OCI-LY3 (cell line): ENCODE data around the gene SCFD1.
"Not testable (repeated sequence)": the region's sequence is repeated elsewhere in the genome, so short reads cannot be mapped to it uniquely, and the experiment has no call there.

Experiments used
- H2AFZ ChIP-seq: fragments of 200-600, 300-600 bp; shearing (Covaris generic); 2 replicates; pipeline ENCODE4 v1.6.0; 2014; ENCODE audit warnings: antibody characterized with exemption, low read depth, low read length
- H3K27ac ChIP-seq: fragments of 200-600, 300-600 bp; sonication (generic); 2 replicates; pipeline ENCODE4 v1.5.1; 2014; ENCODE audit warnings: mild to moderate bottlenecking, low read length, moderate library complexity, mixed read lengths
- H3K27me3 ChIP-seq: fragments of 200-600, 300-600 bp; sonication (generic); 2 replicates; pipeline ENCODE4 v1.6.1; 2014; ENCODE audit warnings: low read depth, low read length, mixed read lengths
- H3K36me3 ChIP-seq: fragments of 200-600, 300-600 bp; sonication (generic); replicated peaks from 2 replicates; pipeline ENCODE3; 2014; ENCODE audit warnings: low read depth, low read length, mixed read lengths
- H3K4me1 ChIP-seq: fragments of 300-600, 200-600 bp; sonication (generic); 2 replicates; pipeline ENCODE4 v1.6.1; 2014; ENCODE audit warnings: low read length, mixed read lengths
- H3K4me2 ChIP-seq: fragments of 200-600, 300-600 bp; sonication (generic); 2 replicates; pipeline ENCODE4 v1.6.1; 2014; ENCODE audit warnings: low read length, mixed read lengths
- H3K4me3 ChIP-seq: fragments of 300-600, 200-600 bp; sonication (generic); 2 replicates; pipeline ENCODE4 v1.5.1; 2014; ENCODE audit warnings: antibody characterized with exemption, mild to moderate bottlenecking, low read length, moderate library complexity
- H3K79me2 ChIP-seq: fragments of 300-600, 200-600 bp; shearing (Covaris generic); 2 replicates; pipeline ENCODE4 v1.6.1; 2014; ENCODE audit warnings: mild to moderate bottlenecking, low read length, mixed read lengths
- H3K9ac ChIP-seq: fragments of 300-600, 200-600 bp; shearing (Covaris generic); 2 replicates; pipeline ENCODE4 v1.6.0; 2014; ENCODE audit warnings: mild to moderate bottlenecking, low read length, moderate library complexity
- H3K9me3 ChIP-seq: fragments of 200-600, 300-600 bp; shearing (Covaris generic); 2 replicates; pipeline ENCODE4 v1.6.1; 2014; ENCODE audit warnings: low read length, mixed read lengths; ENCODE audit not compliant: insufficient read depth
- H4K20me1 ChIP-seq: fragments of 200-600, 300-600 bp; sonication (generic); 2 replicates; pipeline ENCODE4 v1.6.1; 2016; ENCODE audit warnings: low read length, mixed read lengths; ENCODE audit not compliant: insufficient read depth
- EZH2phosphoT487 ChIP-seq: fragments of 200-600 bp; shearing (Covaris generic); IDR thresholded peaks from 2 replicates; pipeline ENCODE4 v1.6.1; 2018; ENCODE audit warnings: antibody characterized with exemption, mixed run types, low read depth
- TF ChIP-seq, protein P1 (sequence below): fragments of 200-600, 300-600 bp; sonication (generic); IDR thresholded peaks from 2 replicates; pipeline ENCODE4 v1.5.1; 2014; ENCODE audit warnings: antibody characterized with exemption, low read length, low read depth

Gene SCFD1

DNA sequence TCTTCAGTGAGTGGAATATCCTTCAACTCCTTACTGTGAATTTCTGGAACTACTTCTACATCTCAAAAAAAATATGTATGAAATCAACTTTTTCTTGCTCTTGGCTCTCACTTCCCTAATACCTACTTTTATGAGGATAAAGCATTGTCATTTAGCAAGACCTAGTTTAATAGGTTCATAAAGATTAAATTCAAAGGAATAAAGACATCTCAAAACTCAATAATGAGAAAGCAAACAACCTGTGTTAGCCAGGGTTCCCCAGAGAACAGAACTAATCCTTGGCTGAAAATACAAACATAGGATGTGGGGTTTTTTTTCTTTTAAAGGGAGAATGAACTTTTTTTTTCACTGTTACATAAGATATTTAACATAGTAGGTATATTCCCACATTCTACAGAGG is 57.9 kb downstream of the SCFD1 start:
- Histone ChIP-seq H3K9me3 (no peaks in the 10 kb centered on the region), H3K9ac (no peak overlapping the region), H3K27ac (no peak overlapping the region), H4K20me1 (no peaks in the 10 kb centered on the region), H3K36me3 (peaks cover 18% of the 10 kb centered on the region), H3K4me1 (no peaks in the 10 kb centered on the region), H3K4me3 (no peak overlapping the region), H3K79me2 (no peaks in the 10 kb centered on the region), H2AFZ (no peak overlapping the region), H3K27me3 (no peaks in the 10 kb centered on the region), H3K4me2 (no peak overlapping the region)
- TF ChIP-seq, protein P1, sequence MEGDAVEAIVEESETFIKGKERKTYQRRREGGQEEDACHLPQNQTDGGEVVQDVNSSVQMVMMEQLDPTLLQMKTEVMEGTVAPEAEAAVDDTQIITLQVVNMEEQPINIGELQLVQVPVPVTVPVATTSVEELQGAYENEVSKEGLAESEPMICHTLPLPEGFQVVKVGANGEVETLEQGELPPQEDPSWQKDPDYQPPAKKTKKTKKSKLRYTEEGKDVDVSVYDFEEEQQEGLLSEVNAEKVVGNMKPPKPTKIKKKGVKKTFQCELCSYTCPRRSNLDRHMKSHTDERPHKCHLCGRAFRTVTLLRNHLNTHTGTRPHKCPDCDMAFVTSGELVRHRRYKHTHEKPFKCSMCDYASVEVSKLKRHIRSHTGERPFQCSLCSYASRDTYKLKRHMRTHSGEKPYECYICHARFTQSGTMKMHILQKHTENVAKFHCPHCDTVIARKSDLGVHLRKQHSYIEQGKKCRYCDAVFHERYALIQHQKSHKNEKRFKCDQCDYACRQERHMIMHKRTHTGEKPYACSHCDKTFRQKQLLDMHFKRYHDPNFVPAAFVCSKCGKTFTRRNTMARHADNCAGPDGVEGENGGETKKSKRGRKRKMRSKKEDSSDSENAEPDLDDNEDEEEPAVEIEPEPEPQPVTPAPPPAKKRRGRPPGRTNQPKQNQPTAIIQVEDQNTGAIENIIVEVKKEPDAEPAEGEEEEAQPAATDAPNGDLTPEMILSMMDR, result no peak
- no peak for TF ChIP-seq EZH2phosphoT487

DNA sequence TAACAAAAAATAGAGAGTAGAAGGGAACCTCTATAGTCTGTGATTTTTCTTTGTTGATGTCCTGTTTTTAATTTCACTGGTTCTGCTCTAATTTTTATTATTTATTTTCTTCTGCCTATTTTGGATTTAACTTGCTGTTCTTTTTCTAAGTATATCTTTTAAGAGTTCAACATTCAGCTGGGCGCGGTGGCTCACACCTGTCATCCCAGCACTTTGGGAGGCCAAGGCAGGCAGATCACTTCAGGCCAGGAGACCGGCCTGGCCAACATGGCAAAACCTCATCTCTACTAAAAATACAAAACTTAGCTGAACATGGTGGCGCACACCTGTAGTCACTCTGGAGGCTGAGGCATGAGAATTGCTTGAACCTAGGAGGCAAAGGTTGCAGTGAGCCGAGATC is 58.7 kb downstream of the SCFD1 start:
- H4K20me1 ChIP-seq, H3K4me2 ChIP-seq, H3K79me2 ChIP-seq, H3K27me3 ChIP-seq, H2AFZ ChIP-seq, H3K4me1 ChIP-seq, H3K4me3 ChIP-seq, H3K9me3 ChIP-seq, H3K9ac ChIP-seq, H3K27ac ChIP-seq: not testable (repeated sequence)
- peaks cover 16% of the 10 kb centered on the region for H3K36me3 ChIP-seq

DNA sequence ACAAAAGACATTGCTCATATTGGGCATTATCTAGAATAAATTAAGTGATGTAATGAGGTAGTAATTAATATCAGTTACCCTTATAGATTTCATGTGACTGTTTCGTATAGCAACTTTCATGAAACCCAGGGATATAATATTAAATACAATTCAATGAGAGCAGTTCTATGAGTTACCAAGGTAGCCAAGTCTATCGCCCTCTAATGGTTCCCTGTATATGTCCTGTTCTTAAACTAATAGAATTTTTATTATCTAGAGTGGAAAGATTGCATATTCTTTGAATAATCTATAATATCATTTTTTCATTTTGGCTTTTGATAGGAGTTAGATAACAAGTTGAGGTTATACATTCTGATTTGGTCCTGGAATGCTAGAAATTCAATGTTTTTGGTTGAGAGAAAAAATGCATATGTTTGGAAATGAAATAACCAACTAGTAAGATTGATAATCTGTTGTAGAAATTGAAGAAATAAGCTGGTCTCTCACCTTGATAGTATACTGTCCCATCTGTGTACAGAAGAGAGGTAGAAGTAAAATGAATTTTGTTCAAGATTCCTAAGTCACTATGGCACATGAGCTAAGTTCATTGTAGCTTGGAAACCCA is 59.7 kb downstream of the SCFD1 start:
- Histone ChIP-seq H3K4me3 (no peak overlapping the region), H3K9me3 (no peaks in the 10 kb centered on the region), H3K79me2 (no peaks in the 10 kb centered on the region), H3K27me3 (no peaks in the 10 kb centered on the region), H4K20me1 (no peaks in the 10 kb centered on the region), H3K4me1 (no peaks in the 10 kb centered on the region), H3K4me2 (no peak overlapping the region), H3K27ac (no peak overlapping the region), H3K36me3 (peaks cover 11% of the 10 kb centered on the region), H2AFZ (no peak overlapping the region), H3K9ac (no peak overlapping the region)
- TF ChIP-seq EZH2phosphoT487, result no peak
- TF ChIP-seq, protein P1, result peak; percentile 50

DNA sequence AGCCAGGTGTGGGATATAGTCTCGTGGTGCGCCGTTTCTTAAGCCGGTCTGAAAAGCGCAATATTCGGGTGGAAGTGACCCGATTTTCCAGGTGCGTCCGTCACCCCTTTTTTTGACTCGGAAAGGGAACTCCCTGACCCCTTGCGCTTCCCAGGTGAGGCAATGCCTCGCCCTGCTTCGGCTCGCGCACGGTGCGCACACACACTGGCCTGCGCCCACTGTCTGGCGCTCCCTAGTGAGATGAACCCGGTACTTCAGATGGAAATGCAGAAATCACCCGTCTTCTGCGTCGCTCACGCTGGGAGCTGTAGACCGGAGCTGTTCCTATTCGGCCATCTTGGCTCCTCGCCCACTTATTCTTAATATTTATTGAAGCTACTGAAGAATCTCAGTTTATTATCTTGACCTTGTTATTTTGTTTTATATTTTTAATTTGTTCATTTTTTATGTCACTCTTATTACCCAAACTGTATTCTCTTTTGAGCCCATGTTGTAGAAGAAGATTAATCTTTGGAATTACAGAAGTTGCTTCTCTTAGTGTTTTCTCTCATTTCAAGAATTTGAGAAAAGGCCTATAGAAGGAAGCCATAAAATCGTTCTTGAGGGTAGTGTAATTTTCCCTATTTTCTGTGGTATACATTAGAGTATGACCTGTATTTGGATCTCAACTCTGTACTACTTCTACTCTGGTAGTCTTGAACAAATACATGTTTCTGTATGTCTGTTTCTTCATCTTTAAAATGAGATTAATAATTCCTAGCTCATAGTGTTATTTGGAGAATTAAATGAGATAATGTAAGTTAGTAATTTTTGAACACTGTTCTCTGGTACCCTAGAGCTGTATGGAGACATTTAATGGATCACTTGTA is 68.6 kb downstream of the SCFD1 start:
- H3K4me2 ChIP-seq, result peak overlapping the region; percentile 55
- not testable (repeated sequence) for H4K20me1 ChIP-seq, H3K79me2 ChIP-seq, H3K36me3 ChIP-seq, H3K27ac ChIP-seq, H2AFZ ChIP-seq, H3K4me1 ChIP-seq, H3K9me3 ChIP-seq, H3K27me3 ChIP-seq
- peak overlapping the region; percentile 52 for H3K9ac ChIP-seq
- H3K4me3 ChIP-seq, result peak overlapping the region; percentile 63

DNA sequence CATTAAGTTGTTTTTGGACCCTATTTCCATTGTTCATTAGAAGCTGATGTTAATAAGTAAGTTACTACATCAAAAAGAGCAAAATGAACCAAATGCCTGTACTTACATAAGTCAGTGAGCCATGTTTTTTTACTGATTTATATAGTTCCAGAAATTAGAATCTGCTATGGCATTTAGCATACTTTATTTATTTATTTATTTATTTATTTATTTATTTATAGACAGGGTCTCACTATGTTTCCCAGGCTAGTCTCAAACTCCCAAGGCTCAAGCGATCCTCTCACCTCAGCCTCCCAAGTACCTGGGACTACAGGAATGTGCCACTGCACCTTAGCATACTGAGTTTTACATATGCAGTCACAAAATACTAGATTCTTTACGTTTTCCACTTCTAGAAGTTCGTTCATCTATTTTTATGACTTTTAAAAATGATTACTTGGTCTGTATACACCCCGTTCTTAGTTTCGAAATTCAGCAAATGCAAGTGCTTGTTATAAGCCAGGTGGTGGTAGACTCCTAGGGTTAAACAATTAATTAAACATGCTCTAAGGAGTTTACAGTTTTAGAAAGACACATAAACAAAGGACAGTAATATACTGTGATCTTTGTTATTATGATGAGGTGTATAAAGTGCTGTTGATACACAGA is 69.8 kb downstream of the SCFD1 start:
- H3K4me2 ChIP-seq, result peak overlapping the region; percentile 55; the same call in 1 of the 2 replicates
- peaks cover 4% of the 10 kb centered on the region for H3K36me3 ChIP-seq
- H3K79me2 ChIP-seq, result no peaks in the 10 kb centered on the region
- H3K9me3 ChIP-seq, result no peaks in the 10 kb centered on the region
- no peak overlapping the region for H3K9ac ChIP-seq
- no peak overlapping the region; the same call in 1 of the 2 replicates for H3K4me3 ChIP-seq
- H3K27me3 ChIP-seq, result no peaks in the 10 kb centered on the region
- no peak overlapping the region for H3K27ac ChIP-seq
- TF ChIP-seq EZH2phosphoT487, result no peak
- TF ChIP-seq, protein P1, result no peak
- H2AFZ ChIP-seq, result no peak overlapping the region
- H3K4me1 ChIP-seq, result no peaks in the 10 kb centered on the region
- no peaks in the 10 kb centered on the region for H4K20me1 ChIP-seq
